GM23338 (cell line): ENCODE measurements around the gene IMMP2L. TPM values are rescaled to one million over a fixed set of nuclear protein-coding genes. Genes with fewer than 3 reads are reported as not detected.

Experiments
- ATAC-seq: fragments of 200-7000 bp; cut with Tn5 transposase; 3 replicates; pipeline ENCODE4 v1.9.1; 2020
- DNase-seq: peaks from one replicate; pipeline ENCODE4 v3.0.0-alpha.2; 2015; ENCODE audit warnings: low spot score
- H2AFZ ChIP-seq: fragments of 200-600 bp; sonication (generic); 2 replicates; pipeline ENCODE4 v1.8.0; 2016; ENCODE audit warnings: antibody characterized with exemption, mild to moderate bottlenecking, moderate library complexity
- H3F3A ChIP-seq: fragments of 200-600 bp; sonication (generic); replicated peaks from 2 replicates; pipeline ENCODE4 v1.8.0; 2017; ENCODE audit warnings: antibody characterized with exemption, mixed run types, low read depth
- H3K27ac ChIP-seq: fragments of 200-600 bp; sonication (generic); 2 replicates; pipeline ENCODE4 v1.6.1; 2016; ENCODE audit warnings: low read depth
- H3K27me3 ChIP-seq: fragments of 200-600 bp; sonication (generic); 2 replicates; pipeline ENCODE4 v1.8.0; 2016; ENCODE audit warnings: mild to moderate bottlenecking, mixed run types, moderate library complexity; ENCODE audit not compliant: insufficient read depth
- H3K36me3 ChIP-seq: fragments of 200-600 bp; sonication (generic); 2 replicates; pipeline ENCODE4 v1.8.0; 2016; ENCODE audit warnings: mild to moderate bottlenecking; ENCODE audit not compliant: insufficient read depth
- H3K4me1 ChIP-seq: fragments of 200-600 bp; sonication (generic); 2 replicates; pipeline ENCODE4 v1.8.0; 2016; ENCODE audit warnings: mild to moderate bottlenecking, moderate library complexity; ENCODE audit not compliant: insufficient read depth
- H3K4me2 ChIP-seq: fragments of 200-600 bp; sonication (generic); 2 replicates; pipeline ENCODE4 v1.7.1; 2017; ENCODE audit warnings: mixed run types
- H3K4me3 ChIP-seq: fragments of 200-600 bp; sonication (generic); 2 replicates; pipeline ENCODE4 v1.6.1; 2016; ENCODE audit warnings: mixed run types
- H3K79me2 ChIP-seq: fragments of 200-600 bp; sonication (generic); replicated peaks from 2 replicates; pipeline ENCODE4 v1.8.0; 2017; ENCODE audit warnings: mild to moderate bottlenecking; ENCODE audit not compliant: insufficient read depth
- H3K9me2 ChIP-seq: fragments of 200-600 bp; sonication (generic); 2 replicates; pipeline ENCODE4 v1.8.0; 2017; ENCODE audit not compliant: insufficient read depth
- H4K20me1 ChIP-seq: fragments of 200-600 bp; sonication (generic); replicated peaks from 2 replicates; pipeline ENCODE4 v1.8.0; 2017; ENCODE audit warnings: mild to moderate bottlenecking; ENCODE audit not compliant: insufficient read depth
- H3K27ac Mint-ChIP-seq: 2 replicates; pipeline ENCODE4 v1.8.0; 2020; ENCODE audit warnings: inconsistent platforms, mild to moderate bottlenecking, moderate library complexity, mixed read lengths
- H3K27me3 Mint-ChIP-seq: 3 replicates; pipeline ENCODE4 v1.8.0; 2022; ENCODE audit warnings: low read depth, mild to moderate bottlenecking, moderate library complexity, mixed read lengths, inconsistent platforms; ENCODE audit not compliant: insufficient read depth, poor library complexity
- H3K36me3 Mint-ChIP-seq: 3 replicates; pipeline ENCODE4 v1.8.0; 2021; ENCODE audit warnings: low read depth, mild to moderate bottlenecking, inconsistent platforms, moderate library complexity, mixed read lengths
- H3K4me1 Mint-ChIP-seq: 3 replicates; pipeline ENCODE4 v1.8.0; 2020; ENCODE audit warnings: mild to moderate bottlenecking, inconsistent platforms, mixed read lengths
- H3K4me3 Mint-ChIP-seq: 3 replicates; pipeline ENCODE4 v1.8.0; 2021; ENCODE audit warnings: moderate library complexity, mild to moderate bottlenecking, inconsistent platforms, mixed read lengths
- H3K9me3 Mint-ChIP-seq: 3 replicates; pipeline ENCODE4 v1.8.0; 2020; ENCODE audit warnings: moderate library complexity, mild to moderate bottlenecking, inconsistent platforms, mixed read lengths
- CREB1 ChIP-seq: fragments of 250-450 bp; sonication (Bioruptor Pico); IDR thresholded peaks from 2 replicates; pipeline ENCODE4 v1.5.0; 2020; ENCODE audit warnings: low read depth, mild to moderate bottlenecking, moderate library complexity
- EZH2 ChIP-seq: fragments of 200-600 bp; sonication (generic); IDR thresholded peaks from one replicate; pipeline ENCODE4 v1.8.0; 2017; ENCODE audit warnings: antibody characterized with exemption, mild to moderate bottlenecking, low read depth; ENCODE audit not compliant: unreplicated experiment
- EZH2phosphoT487 ChIP-seq: fragments of 200-600 bp; sonication (generic); IDR thresholded peaks from one replicate; pipeline ENCODE4 v1.8.1; 2018; ENCODE audit warnings: antibody characterized with exemption; ENCODE audit not compliant: unreplicated experiment
- JUNB ChIP-seq: IDR thresholded peaks from one replicate; pipeline ENCODE4 v1.6.1; 2016; ENCODE audit warnings: antibody characterized with exemption; ENCODE audit not compliant: unreplicated experiment
- POLR2AphosphoS5 ChIP-seq: IDR thresholded peaks from 2 replicates; pipeline ENCODE4 v1.6.1; 2016; ENCODE audit warnings: antibody characterized with exemption, low read depth
- STAT1 ChIP-seq: IDR thresholded peaks from one replicate; pipeline ENCODE4 v1.6.1; 2016; ENCODE audit warnings: antibody characterized with exemption; ENCODE audit not compliant: unreplicated experiment
- ZNF114 ChIP-seq: fragments of 250-450 bp; sonication (Bioruptor Pico); IDR thresholded peaks from 2 replicates; pipeline ENCODE4 v1.5.0; 2020; ENCODE audit warnings: mild to moderate bottlenecking, moderate library complexity
- ZNF331 ChIP-seq: fragments of 250-450 bp; sonication (Bioruptor Pico); IDR thresholded peaks from 2 replicates; pipeline ENCODE4 v1.5.0; 2020; ENCODE audit warnings: low read depth, mild to moderate bottlenecking, moderate library complexity
- polyA plus RNA-seq: library from polyadenylated mRNA; unstranded; fragments of >200 nt; fragmentation: Nextera tagmentation; extraction: Ambion mirVana; gene quantifications from 2 replicates; pipeline ENCODE4 v1.2.1, GENCODE V29; 2016
- total RNA-seq: library from RNA; depleted of rRNA; stranded (reverse); fragments of >200 nt; shearing (Covaris generic); gene quantifications from 2 replicates; pipeline ENCODE4 v1.2.3, GENCODE V29; 2014
- TF ChIP-seq, protein P1 (sequence below), 2 experiments: fragments of 200-600 bp in 1 of 2; sonication (generic) in 1 of 2; conservative IDR thresholded peaks; 2 replicates each; pipeline versions ENCODE4 v1.5.1 to v1.6.1; 2016 to 2017; ENCODE audit warnings: antibody characterized with exemption in 2 of 2, low read depth in 2 of 2, mild to moderate bottlenecking in 2 of 2, moderate library complexity in 1 of 2
- TF ChIP-seq, protein P2 (sequence below): IDR thresholded peaks from one replicate; pipeline ENCODE4 v1.6.1; 2018; ENCODE audit warnings: antibody characterized with exemption; ENCODE audit not compliant: unreplicated experiment
- TF ChIP-seq, protein P3 (sequence below): IDR thresholded peaks from 2 replicates; pipeline ENCODE4 v1.6.1; 2016; ENCODE audit warnings: antibody characterized with exemption

IMMP2L gene
- total and polyA plus RNA-seq, 2 experiments from 2014 or later, result 7.3 to 14.0 TPM

DNA sequence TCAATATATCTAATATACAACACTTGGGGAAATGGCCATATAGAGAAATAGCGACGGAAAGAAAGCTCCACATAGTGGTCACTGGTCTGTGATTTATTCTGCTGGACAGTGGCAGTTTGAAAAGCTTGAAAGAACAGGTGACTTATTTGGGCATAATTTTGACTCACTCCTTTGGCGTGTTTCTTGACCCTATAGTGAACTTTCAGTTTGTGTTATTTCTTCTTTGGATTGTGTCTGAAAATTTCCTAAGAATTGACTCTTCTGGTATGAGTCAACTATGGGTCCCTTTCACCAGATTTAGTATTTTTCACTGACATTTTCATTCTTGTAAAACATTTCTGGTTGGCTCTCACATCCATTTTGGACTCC, 25.8 kb upstream of the IMMP2L start:
- Histone ChIP-seq H3K4me3 (no peak overlapping the region), H4K20me1 (no peaks in the 10 kb centered on the region; the same call in 1 of the 2 replicates), H3K27ac (no peak overlapping the region), H2AFZ (no peak overlapping the region), H3K4me1 (no peaks in the 10 kb centered on the region), H3K36me3 (no peaks in the 10 kb centered on the region), H3K4me2 (no peak overlapping the region), H3K27me3 (no peaks in the 10 kb centered on the region), H3F3A (no peaks in the 10 kb centered on the region), H3K9me2 (no peaks in the 10 kb centered on the region; the same call in 1 of the 2 replicates), H3K79me2 (no peaks in the 10 kb centered on the region)
- Mint-ChIP-seq H3K36me3 (no peaks in the 10 kb centered on the region), H3K27me3 (peaks cover 3% of the 10 kb centered on the region), H3K4me3 (no peak overlapping the region), H3K4me1 (no peaks in the 10 kb centered on the region), H3K27ac (no peak overlapping the region), H3K9me3 (no peaks in the 10 kb centered on the region; the same call in 2 of the 3 replicates)
- no peak for DNase-seq
- ATAC-seq, result no peak
- TF ChIP-seq, protein P1, sequence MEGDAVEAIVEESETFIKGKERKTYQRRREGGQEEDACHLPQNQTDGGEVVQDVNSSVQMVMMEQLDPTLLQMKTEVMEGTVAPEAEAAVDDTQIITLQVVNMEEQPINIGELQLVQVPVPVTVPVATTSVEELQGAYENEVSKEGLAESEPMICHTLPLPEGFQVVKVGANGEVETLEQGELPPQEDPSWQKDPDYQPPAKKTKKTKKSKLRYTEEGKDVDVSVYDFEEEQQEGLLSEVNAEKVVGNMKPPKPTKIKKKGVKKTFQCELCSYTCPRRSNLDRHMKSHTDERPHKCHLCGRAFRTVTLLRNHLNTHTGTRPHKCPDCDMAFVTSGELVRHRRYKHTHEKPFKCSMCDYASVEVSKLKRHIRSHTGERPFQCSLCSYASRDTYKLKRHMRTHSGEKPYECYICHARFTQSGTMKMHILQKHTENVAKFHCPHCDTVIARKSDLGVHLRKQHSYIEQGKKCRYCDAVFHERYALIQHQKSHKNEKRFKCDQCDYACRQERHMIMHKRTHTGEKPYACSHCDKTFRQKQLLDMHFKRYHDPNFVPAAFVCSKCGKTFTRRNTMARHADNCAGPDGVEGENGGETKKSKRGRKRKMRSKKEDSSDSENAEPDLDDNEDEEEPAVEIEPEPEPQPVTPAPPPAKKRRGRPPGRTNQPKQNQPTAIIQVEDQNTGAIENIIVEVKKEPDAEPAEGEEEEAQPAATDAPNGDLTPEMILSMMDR (conservative IDR thresholded peaks at IDR 0.05; ENCODE audit: low read depth in 2 of 2), result no peak
- TF ChIP-seq CREB1 (CRISPR knock-in tag) (no peak), EZH2phosphoT487 (no peak), POLR2AphosphoS5 (no peak), ZNF114 (CRISPR knock-in tag) (no peak)

GRCh38 chr7:111587410-111588064, 25.2 kb upstream of the IMMP2L start:
- Histone ChIP-seq H2AFZ (no peak overlapping the region), H3K79me2 (no peaks in the 10 kb centered on the region), H3K36me3 (no peaks in the 10 kb centered on the region), H3K4me3 (no peak overlapping the region), H3K27ac (no peak overlapping the region), H3K9me2 (no peaks in the 10 kb centered on the region; the same call in 1 of the 2 replicates), H3K4me2 (no peak overlapping the region), H3F3A (no peaks in the 10 kb centered on the region), H4K20me1 (no peaks in the 10 kb centered on the region; the same call in 1 of the 2 replicates), H3K4me1 (no peaks in the 10 kb centered on the region), H3K27me3 (no peaks in the 10 kb centered on the region)
- DNase-seq (no peak), ATAC-seq (no peak)
- Mint-ChIP-seq H3K36me3 (peaks cover 2% of the 10 kb centered on the region; the same call in 2 of the 3 replicates), H3K27me3 (peaks cover 3% of the 10 kb centered on the region), H3K4me3 (no peak overlapping the region), H3K27ac (no peak overlapping the region), H3K9me3 (peaks cover 1% of the 10 kb centered on the region; the same call in 2 of the 3 replicates), H3K4me1 (no peaks in the 10 kb centered on the region)
- TF ChIP-seq, protein P2, sequence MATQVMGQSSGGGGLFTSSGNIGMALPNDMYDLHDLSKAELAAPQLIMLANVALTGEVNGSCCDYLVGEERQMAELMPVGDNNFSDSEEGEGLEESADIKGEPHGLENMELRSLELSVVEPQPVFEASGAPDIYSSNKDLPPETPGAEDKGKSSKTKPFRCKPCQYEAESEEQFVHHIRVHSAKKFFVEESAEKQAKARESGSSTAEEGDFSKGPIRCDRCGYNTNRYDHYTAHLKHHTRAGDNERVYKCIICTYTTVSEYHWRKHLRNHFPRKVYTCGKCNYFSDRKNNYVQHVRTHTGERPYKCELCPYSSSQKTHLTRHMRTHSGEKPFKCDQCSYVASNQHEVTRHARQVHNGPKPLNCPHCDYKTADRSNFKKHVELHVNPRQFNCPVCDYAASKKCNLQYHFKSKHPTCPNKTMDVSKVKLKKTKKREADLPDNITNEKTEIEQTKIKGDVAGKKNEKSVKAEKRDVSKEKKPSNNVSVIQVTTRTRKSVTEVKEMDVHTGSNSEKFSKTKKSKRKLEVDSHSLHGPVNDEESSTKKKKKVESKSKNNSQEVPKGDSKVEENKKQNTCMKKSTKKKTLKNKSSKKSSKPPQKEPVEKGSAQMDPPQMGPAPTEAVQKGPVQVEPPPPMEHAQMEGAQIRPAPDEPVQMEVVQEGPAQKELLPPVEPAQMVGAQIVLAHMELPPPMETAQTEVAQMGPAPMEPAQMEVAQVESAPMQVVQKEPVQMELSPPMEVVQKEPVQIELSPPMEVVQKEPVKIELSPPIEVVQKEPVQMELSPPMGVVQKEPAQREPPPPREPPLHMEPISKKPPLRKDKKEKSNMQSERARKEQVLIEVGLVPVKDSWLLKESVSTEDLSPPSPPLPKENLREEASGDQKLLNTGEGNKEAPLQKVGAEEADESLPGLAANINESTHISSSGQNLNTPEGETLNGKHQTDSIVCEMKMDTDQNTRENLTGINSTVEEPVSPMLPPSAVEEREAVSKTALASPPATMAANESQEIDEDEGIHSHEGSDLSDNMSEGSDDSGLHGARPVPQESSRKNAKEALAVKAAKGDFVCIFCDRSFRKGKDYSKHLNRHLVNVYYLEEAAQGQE, result no peak
- TF ChIP-seq ZNF331, result no peak
- no peak for TF ChIP-seq CREB1 (CRISPR knock-in tag)
- no peak for TF ChIP-seq EZH2
- TF ChIP-seq STAT1, result no peak
- TF ChIP-seq, protein P1 (conservative IDR thresholded peaks at IDR 0.05; ENCODE audit: low read depth in 2 of 2), result no peak
- TF ChIP-seq, protein P3, sequence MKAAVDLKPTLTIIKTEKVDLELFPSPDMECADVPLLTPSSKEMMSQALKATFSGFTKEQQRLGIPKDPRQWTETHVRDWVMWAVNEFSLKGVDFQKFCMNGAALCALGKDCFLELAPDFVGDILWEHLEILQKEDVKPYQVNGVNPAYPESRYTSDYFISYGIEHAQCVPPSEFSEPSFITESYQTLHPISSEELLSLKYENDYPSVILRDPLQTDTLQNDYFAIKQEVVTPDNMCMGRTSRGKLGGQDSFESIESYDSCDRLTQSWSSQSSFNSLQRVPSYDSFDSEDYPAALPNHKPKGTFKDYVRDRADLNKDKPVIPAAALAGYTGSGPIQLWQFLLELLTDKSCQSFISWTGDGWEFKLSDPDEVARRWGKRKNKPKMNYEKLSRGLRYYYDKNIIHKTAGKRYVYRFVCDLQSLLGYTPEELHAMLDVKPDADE, result no peak
- TF ChIP-seq ZNF114 (CRISPR knock-in tag), result no peak
- no peak for TF ChIP-seq POLR2AphosphoS5
- no peak for TF ChIP-seq EZH2phosphoT487
- TF ChIP-seq JUNB, result no peak
